Type B pancreatic cell (in vitro differentiated cells): Measurements from ENCODE around the gene RBL1. TPM values are rescaled to one million over a fixed set of nuclear protein-coding genes. Genes with fewer than 3 reads are reported as not detected.
"Not testable (repeated sequence)": the region's sequence is repeated elsewhere in the genome, so short reads cannot be mapped to it uniquely, and the experiment has no call there.

Source experiments
- DNase-seq: peaks from one replicate; pipeline ENCODE4 v3.0.0; 2021; ENCODE audit warnings: mixed read lengths; ENCODE audit not compliant: unreplicated experiment; ENCODE audit errors: extremely low spot score
- H3K27ac Mint-ChIP-seq: 2 replicates; pipeline ENCODE4 v1.8.0; 2021; ENCODE audit warnings: mild to moderate bottlenecking, mixed read lengths
- H3K27me3 Mint-ChIP-seq: 2 replicates; pipeline ENCODE4 v1.8.0; 2021; ENCODE audit warnings: mixed read lengths
- H3K36me3 Mint-ChIP-seq: 2 replicates; pipeline ENCODE4 v1.8.0; 2021; ENCODE audit warnings: mixed read lengths
- H3K4me1 Mint-ChIP-seq: one replicate; pipeline ENCODE4 v1.8.0; 2021; ENCODE audit warnings: mixed read lengths; ENCODE audit not compliant: unreplicated experiment
- H3K4me3 Mint-ChIP-seq: 2 replicates; pipeline ENCODE4 v1.8.0; 2021; ENCODE audit warnings: mild to moderate bottlenecking, mixed read lengths
- H3K9me3 Mint-ChIP-seq: 2 replicates; pipeline ENCODE4 v1.8.0; 2021; ENCODE audit warnings: mixed read lengths
- CTCF ChIP-seq: fragments of 200-600 bp; sonication (generic); conservative IDR thresholded peaks from 2 replicates; pipeline ENCODE4 v1.5.0; 2021; ENCODE audit warnings: antibody characterized with exemption, mild to moderate bottlenecking
- total RNA-seq: library from RNA; stranded (reverse); gene quantifications from 2 replicates; pipeline ENCODE4 v1.2.1, GENCODE V29; 2021; ENCODE audit warnings: low replicate concordance

RBL1 gene
- total RNA-seq, 1 donor from 2014 or later = 16.0 TPM

GRCh38 chr20:36967636-36968035 lies 128.2 kb downstream of the RBL1 start:
- Mint-ChIP-seq H3K27ac (no peak overlapping the region), H3K9me3 (no peaks in the 10 kb centered on the region), H3K4me3 (no peak overlapping the region), H3K36me3 (peaks cover 3% of the 10 kb centered on the region), H3K4me1 (peaks cover 5% of the 10 kb centered on the region), H3K27me3 (no peaks in the 10 kb centered on the region)
- no peak for DNase-seq
- TF ChIP-seq CTCF = no peak

- H3K9me3 Mint-ChIP-seq, H3K4me3 Mint-ChIP-seq, H3K27me3 Mint-ChIP-seq, H3K4me1 Mint-ChIP-seq, DNase-seq, H3K36me3 Mint-ChIP-seq, H3K27ac Mint-ChIP-seq: not testable (repeated sequence)
- TF ChIP-seq CTCF = peak; percentile 58
These were observed 128.8 kb downstream of the RBL1 start for GRCh38 chr20:36966965-36967364.

- not testable (repeated sequence) for DNase-seq, H3K4me1 Mint-ChIP-seq, H3K9me3 Mint-ChIP-seq, H3K36me3 Mint-ChIP-seq, H3K27me3 Mint-ChIP-seq, H3K4me3 Mint-ChIP-seq
- H3K27ac Mint-ChIP-seq = peak overlapping the region; percentile 8
These were observed 133.3 kb downstream of the RBL1 start for GRCh38 chr20:36962354-36962941.

- DNase-seq = no peak
- Mint-ChIP-seq H3K27me3 (no peaks in the 10 kb centered on the region), H3K9me3 (no peaks in the 10 kb centered on the region), H3K4me3 (no peak overlapping the region), H3K4me1 (peaks cover 6% of the 10 kb centered on the region), H3K36me3 (peaks cover 4% of the 10 kb centered on the region), H3K27ac (peak overlapping the region; percentile 31)
- no peak for TF ChIP-seq CTCF
These were observed 136.6 kb downstream of the RBL1 start for GRCh38 chr20:36959242-36959641.

- H3K27me3 Mint-ChIP-seq = no peaks in the 10 kb centered on the region
- no peaks in the 10 kb centered on the region for H3K9me3 Mint-ChIP-seq
- H3K4me1 Mint-ChIP-seq = peaks cover 6% of the 10 kb centered on the region
- peaks cover 4% of the 10 kb centered on the region for H3K36me3 Mint-ChIP-seq
- peak overlapping the region; percentile 3 for H3K27ac Mint-ChIP-seq
- no peak for TF ChIP-seq CTCF
- H3K4me3 Mint-ChIP-seq = no peak overlapping the region
- DNase-seq = no peak
These were observed 137.7 kb downstream of the RBL1 start for GRCh38 chr20:36957875-36958667.

- Mint-ChIP-seq H3K9me3 (no peaks in the 10 kb centered on the region), H3K36me3 (no peaks in the 10 kb centered on the region)
These were observed 139.1 kb downstream of the RBL1 start for GRCh38 chr20:36956674-36957073.

More at GRCh38 chr20:36956674-36957073, 139.1 kb downstream of the RBL1 start:
- no peak for TF ChIP-seq CTCF
- Mint-ChIP-seq H3K27me3 (peaks cover under 1% of the 10 kb centered on the region), H3K27ac (no peak overlapping the region), H3K4me3 (no peak overlapping the region), H3K4me1 (peaks cover 8% of the 10 kb centered on the region)
- DNase-seq = no peak
